GM12891 (cell line): ENCODE results near the gene FOXO1.

Experiments
- POLR2A ChIP-seq: IDR thresholded peaks from 2 replicates; pipeline ENCODE4 v1.6.1; 2011; ENCODE audit warnings: low read depth, low read length, control low read depth
- TAF1 ChIP-seq: IDR thresholded peaks from 2 replicates; pipeline ENCODE4 v1.6.1; 2011; ENCODE audit warnings: low read depth, low read length, control low read depth

GRCh38 chr13:40624986-40625385 lies 41.5 kb downstream of the FOXO1 start:
- TF ChIP-seq POLR2A (no peak), TAF1 (no peak)
